K562 (cell line): ENCODE results near the gene RCOR3. TPM values are rescaled to one million over a fixed set of nuclear protein-coding genes. Genes with fewer than 3 reads are reported as not detected.

Source experiments
- C11orf30 ChIP-seq: fragments of 450-650 bp; IDR thresholded peaks from 2 replicates; pipeline ENCODE4 v1.6.1; 2016; ENCODE audit warnings: low read depth, mild to moderate bottlenecking
- DACH1 ChIP-seq: fragments of 450-650 bp; IDR thresholded peaks from 2 replicates; pipeline ENCODE4 v1.6.1; 2018; ENCODE audit not compliant: partially characterized antibody
- GTF2F1 ChIP-seq: IDR thresholded peaks from 2 replicates; pipeline ENCODE4 v1.6.1; 2011; ENCODE audit warnings: low read depth, low read length, improper control_type of control experiment
- HOXB6 ChIP-seq: fragments of 250-450 bp; sonication (Bioruptor Pico); IDR thresholded peaks from 2 replicates; pipeline ENCODE4 v1.5.1; 2022; ENCODE audit warnings: mild to moderate bottlenecking, borderline replicate concordance
- KLF1 ChIP-seq: fragments of 450-650 bp; IDR thresholded peaks from 2 replicates; pipeline ENCODE4 v1.6.1; 2016; ENCODE audit warnings: missing genetic modification characterization, missing compliant biosample characterization
- LCOR ChIP-seq: sonication (generic); formaldehyde crosslinking; IDR thresholded peaks from 2 replicates; pipeline ENCODE4 v1.8.0; 2022; ENCODE audit warnings: mild to moderate bottlenecking, missing genetic modification reagents
- MGA ChIP-seq: fragments of 450-650 bp; IDR thresholded peaks from 2 replicates; pipeline ENCODE4 v1.6.1; 2016; ENCODE audit warnings: mild to moderate bottlenecking, moderate library complexity
- MYC ChIP-seq, 2 experiments: fragments of 250-450 bp in 1 of 2; sonication (Bioruptor Pico) in 1 of 2; IDR thresholded peaks; 2 replicates each; pipeline versions ENCODE4 v1.5.1 to v1.6.1; 2012 to 2021; ENCODE audit warnings: low read depth in 2 of 2, borderline replicate concordance in 1 of 2, improper control_type of control experiment in 1 of 2, low read length in 1 of 2, mild to moderate bottlenecking in 1 of 2, moderate library complexity in 1 of 2
- RBBP5 ChIP-seq: fragments of 200-600 bp; sonication (generic); IDR thresholded peaks from 2 replicates; pipeline ENCODE4 v1.6.1; 2012; ENCODE audit warnings: borderline replicate concordance, mild to moderate bottlenecking, low read length, control low read depth, inconsistent platforms; ENCODE audit not compliant: insufficient read depth, poor library complexity, severe bottlenecking
- RNF2 ChIP-seq: sonication (generic); IDR thresholded peaks from 2 replicates; pipeline ENCODE4 v1.6.1; 2016
- ZNF444 ChIP-seq: fragments of 250-450 bp; sonication (Bioruptor Pico); IDR thresholded peaks from 2 replicates; pipeline ENCODE4 v1.4.0; 2020; ENCODE audit warnings: mild to moderate bottlenecking, moderate library complexity
- polyA plus RNA-seq, 8 experiments: library from polyadenylated mRNA; depleted of rRNA in 4 of 8; stranded (reverse) in 5 of 8; unstranded in 3 of 8; fragments of >200 nt; fragmentation: Nextera tagmentation in 2 of 8; fragmentation: Illumina TruSeq in 1 of 8; extraction: Ambion mirVana in 2 of 8; extraction: Trizol in 1 of 8; gene quantifications; 2 replicates each; pipeline versions ENCODE4 v1.2.1 to v1.2.3, GENCODE V29; 2011 to 2014; ENCODE audit warnings: inconsistent platforms in 1 of 8, missing spikeins in 1 of 8
- total RNA-seq, 7 experiments: library from RNA; depleted of rRNA in 6 of 7; stranded (reverse); fragments of >200 nt in 6 of 7; fragmentation: Illumina TruSeq in 2 of 7; extraction: Trizol in 2 of 7; gene quantifications; 2 replicates each; pipeline versions ENCODE4 v1.2.1 to v1.2.3, GENCODE V29; 2011 to 2021; ENCODE audit warnings: low replicate concordance in 1 of 7
- TF ChIP-seq, protein P1 (sequence below), 3 experiments: fragments of 200-800 bp in 1 of 3; sonication (Bioruptor generic) in 1 of 3; sonication (generic) in 1 of 3; formaldehyde crosslinking in 1 of 3; IDR thresholded peaks; 2 replicates each; pipeline versions ENCODE4 v1.6.1 to v1.8.0; 2016 to 2022; ENCODE audit warnings: mild to moderate bottlenecking in 2 of 3, missing compliant biosample characterization in 2 of 3, missing genetic modification characterization in 2 of 3, missing genetic modification reagents in 1 of 3
- TF ChIP-seq, protein P2 (sequence below): sonication (generic); formaldehyde crosslinking; IDR thresholded peaks from 2 replicates; pipeline ENCODE4 v1.9.0; 2022; ENCODE audit warnings: mild to moderate bottlenecking, missing genetic modification reagents

Gene RCOR3
- total and polyA plus RNA-seq, 9 of the 15 experiments (the other 6 are each of a cell fraction or from before 2014, with no cell fraction given): 9.7 to 42.7 (median 29.5) TPM

DNA sequence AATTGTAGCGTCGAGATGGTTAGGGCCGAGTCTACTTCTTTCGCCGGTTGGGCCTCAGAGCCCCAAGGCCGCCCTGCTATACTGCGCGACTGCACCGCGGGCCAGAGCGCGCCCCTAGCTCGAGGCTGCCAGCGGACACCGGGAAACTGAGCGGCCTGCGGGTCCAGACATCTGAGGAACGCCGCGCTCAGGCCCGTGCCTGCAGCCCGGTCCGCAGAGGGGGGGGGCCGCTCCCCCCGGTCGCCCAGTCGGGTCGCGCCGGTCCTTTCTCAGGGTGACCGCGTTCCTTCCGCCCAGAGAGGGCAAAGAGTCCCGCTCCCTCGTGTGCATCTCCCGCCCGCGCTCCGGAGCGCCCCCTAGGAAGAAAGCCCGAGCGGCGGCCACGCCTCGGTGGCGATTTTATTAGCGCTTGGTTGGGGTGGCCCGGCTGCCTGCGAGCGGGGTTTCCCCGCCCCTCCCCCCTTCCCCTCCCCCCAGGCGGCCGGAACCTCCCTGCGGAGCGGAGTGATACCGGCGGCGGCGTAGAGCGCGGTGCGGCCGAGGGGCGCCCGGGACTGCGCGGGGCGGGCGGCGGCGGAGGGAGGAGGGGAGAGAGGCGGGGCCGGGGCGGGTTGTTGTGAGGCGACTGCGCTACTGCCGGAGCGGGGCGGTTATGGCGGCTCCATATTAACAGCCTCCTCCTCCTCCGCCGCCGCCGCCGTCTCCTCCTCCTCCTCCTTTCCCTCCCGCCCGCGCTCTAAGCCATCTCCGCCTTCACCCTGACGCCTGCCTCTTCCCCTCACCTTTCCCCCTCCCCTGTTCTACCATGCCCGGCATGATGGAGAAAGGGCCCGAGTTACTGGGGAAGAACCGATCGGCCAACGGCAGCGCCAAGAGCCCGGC is at the start of gene RCOR3 (continued):
- TF ChIP-seq MGA (peak; percentile 96), RNF2 (peak; percentile 93), ZNF444 (CRISPR knock-in tag) (peak; percentile 99), C11orf30 (no peak), MYC (IDR thresholded peaks at IDR 0.05; ENCODE audit: low read depth, low read length) (peak; percentile 98), MYC (CRISPR knock-in tag; IDR thresholded peaks at IDR 0.05; ENCODE audit: borderline replicate concordance, low read depth) (peak; percentile 95), HOXB6 (peak; percentile 66; the same call in 1 of the 2 replicates), KLF1 (tag) (peak; percentile 68; the same call in 1 of the 2 replicates), GTF2F1 (peak; percentile 87; the same call in 1 of the 2 replicates), LCOR (peak; percentile 57), RBBP5 (peak; percentile 85), DACH1 (peak; percentile 52)
- TF ChIP-seq, protein P1, sequence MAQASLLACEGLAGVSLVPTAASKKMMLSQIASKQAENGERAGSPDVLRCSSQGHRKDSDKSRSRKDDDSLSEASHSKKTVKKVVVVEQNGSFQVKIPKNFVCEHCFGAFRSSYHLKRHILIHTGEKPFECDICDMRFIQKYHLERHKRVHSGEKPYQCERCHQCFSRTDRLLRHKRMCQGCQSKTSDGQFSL (CRISPR knock-in tag; IDR thresholded peaks at IDR 0.05): peak; percentile 98
- TF ChIP-seq, protein P1 (tag; IDR thresholded peaks at IDR 0.05): peak in 1 of 2 experiments; percentile 99; a peak in 2 of 4 replicates
- TF ChIP-seq, protein P2, sequence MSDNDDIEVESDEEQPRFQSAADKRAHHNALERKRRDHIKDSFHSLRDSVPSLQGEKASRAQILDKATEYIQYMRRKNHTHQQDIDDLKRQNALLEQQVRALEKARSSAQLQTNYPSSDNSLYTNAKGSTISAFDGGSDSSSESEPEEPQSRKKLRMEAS (CRISPR knock-in tag): peak; percentile 90
